BJ (cell line): Measurements from ENCODE around the gene ITSN1. TPM values are rescaled to one million over a fixed set of nuclear protein-coding genes. Genes with fewer than 3 reads are reported as not detected.
"Not testable (repeated sequence)": the region's sequence is repeated elsewhere in the genome, so short reads cannot be mapped to it uniquely, and the experiment has no call there.

ENCODE experiments used
- CTCF ChIA-PET: fragments of 350-600 bp; formaldehyde crosslinking; extraction: SDS; loops from one replicate; lab custom pipeline; 2021; ENCODE audit warnings: antibody characterized with exemption, inconsistent platforms; lab: Yijun Ruan, JAX
- POLR2A ChIA-PET: fragments of 300-600 bp; sonication (Branson Sonifier 250); formaldehyde crosslinking; extraction: SDS; loops from one replicate; lab custom pipeline; 2021; ENCODE audit warnings: antibody characterized with exemption; lab: Charles Lee
- DNase-seq: peaks from one replicate; pipeline ENCODE4 v3.0.0-alpha.2; 2011; ENCODE audit warnings: low read depth
- H3K27me3 ChIP-seq: 2 replicates; pipeline ENCODE4 v1.6.0; 2011; ENCODE audit warnings: low read length; ENCODE audit not compliant: control insufficient read depth, insufficient read depth
- H3K36me3 ChIP-seq: 2 replicates; pipeline ENCODE4 v1.5.1; 2011; ENCODE audit warnings: low read length; ENCODE audit not compliant: control insufficient read depth, insufficient read depth
- H3K4me3 ChIP-seq: 2 replicates; pipeline ENCODE4 v1.5.1; 2011; ENCODE audit warnings: low read depth, mild to moderate bottlenecking, control low read depth, low read length
- polyA plus RNA-seq: library from polyadenylated mRNA; depleted of rRNA; stranded (reverse); fragments of >200 nt; gene quantifications from 2 replicates; pipeline ENCODE4 v1.2.3, GENCODE V29; 2011
- TF ChIP-seq, protein P1 (sequence below): IDR thresholded peaks from 2 replicates; pipeline ENCODE4 v1.5.1; 2011; ENCODE audit warnings: low read depth, mild to moderate bottlenecking, control low read depth, inconsistent platforms, low read length, moderate library complexity; ENCODE audit not compliant: insufficient read depth

The ITSN1 gene
- polyA plus RNA-seq, 1 experiment, result 68.4 TPM

DNA sequence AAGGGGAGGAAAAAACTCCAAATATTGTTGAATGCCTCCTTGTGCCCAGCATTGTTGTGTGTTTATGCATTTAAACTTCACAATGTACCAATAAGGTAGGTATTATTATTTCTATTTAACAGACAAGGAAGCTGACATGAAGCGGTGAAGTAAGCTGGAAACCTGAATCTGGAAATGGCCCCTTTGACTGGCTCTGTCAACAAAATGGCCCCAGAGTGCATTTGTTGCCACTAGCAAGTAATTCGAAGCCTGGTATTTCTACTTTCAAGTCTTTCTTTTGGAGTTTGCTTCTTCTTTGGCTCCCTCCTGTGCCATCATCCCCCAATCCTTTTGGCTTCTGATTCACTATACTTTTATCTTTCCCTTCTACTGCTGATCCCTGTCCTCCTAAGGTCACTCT, 23.9 kb upstream of the ITSN1 start:
- TF ChIP-seq, protein P1, sequence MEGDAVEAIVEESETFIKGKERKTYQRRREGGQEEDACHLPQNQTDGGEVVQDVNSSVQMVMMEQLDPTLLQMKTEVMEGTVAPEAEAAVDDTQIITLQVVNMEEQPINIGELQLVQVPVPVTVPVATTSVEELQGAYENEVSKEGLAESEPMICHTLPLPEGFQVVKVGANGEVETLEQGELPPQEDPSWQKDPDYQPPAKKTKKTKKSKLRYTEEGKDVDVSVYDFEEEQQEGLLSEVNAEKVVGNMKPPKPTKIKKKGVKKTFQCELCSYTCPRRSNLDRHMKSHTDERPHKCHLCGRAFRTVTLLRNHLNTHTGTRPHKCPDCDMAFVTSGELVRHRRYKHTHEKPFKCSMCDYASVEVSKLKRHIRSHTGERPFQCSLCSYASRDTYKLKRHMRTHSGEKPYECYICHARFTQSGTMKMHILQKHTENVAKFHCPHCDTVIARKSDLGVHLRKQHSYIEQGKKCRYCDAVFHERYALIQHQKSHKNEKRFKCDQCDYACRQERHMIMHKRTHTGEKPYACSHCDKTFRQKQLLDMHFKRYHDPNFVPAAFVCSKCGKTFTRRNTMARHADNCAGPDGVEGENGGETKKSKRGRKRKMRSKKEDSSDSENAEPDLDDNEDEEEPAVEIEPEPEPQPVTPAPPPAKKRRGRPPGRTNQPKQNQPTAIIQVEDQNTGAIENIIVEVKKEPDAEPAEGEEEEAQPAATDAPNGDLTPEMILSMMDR, result no peak
- ChIA-PET CTCF (interaction anchor here (1.7 kb wide), 1 partner anchor 13 kb away, joined by 5 read pairs; no protein-coding TSS in a partner anchor), POLR2A (no interaction called here)
- no peak overlapping the region for H3K4me3 ChIP-seq
- H3K36me3 ChIP-seq, result peaks cover 3% of the 10 kb centered on the region
- no peak for DNase-seq
- H3K27me3 ChIP-seq, result no peaks in the 10 kb centered on the region

DNA sequence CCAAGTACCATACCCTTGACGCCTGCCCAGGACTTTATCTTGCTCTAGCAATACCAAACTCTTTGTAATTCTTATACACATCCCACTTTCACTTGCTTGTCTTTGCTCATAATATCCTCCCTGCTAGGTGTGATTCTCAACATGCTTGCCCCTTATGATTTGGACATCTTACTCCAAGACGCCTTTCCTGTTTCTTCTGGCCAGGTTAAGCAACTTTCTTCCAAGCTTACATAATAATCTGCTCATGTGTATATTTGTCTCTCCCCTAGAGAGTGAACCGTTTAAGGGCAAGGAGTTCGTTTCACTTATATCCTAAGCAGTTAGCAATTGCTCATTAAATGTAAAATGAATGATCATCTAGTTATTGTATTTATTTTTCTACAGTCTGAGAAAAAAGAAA, 22.6 kb upstream of the ITSN1 start:
- TF ChIP-seq, protein P1, result no peak
- Histone ChIP-seq H3K36me3 (peaks cover 2% of the 10 kb centered on the region), H3K27me3 (no peaks in the 10 kb centered on the region), H3K4me3 (no peak overlapping the region)
- DNase-seq, result no peak
- CTCF ChIA-PET, result interaction anchor here (0.6 kb wide), 2 partner anchors 292 to 1052 kb away, joined by 3 read pairs; no protein-coding TSS in a partner anchor
- POLR2A ChIA-PET, result no interaction called here

DNA sequence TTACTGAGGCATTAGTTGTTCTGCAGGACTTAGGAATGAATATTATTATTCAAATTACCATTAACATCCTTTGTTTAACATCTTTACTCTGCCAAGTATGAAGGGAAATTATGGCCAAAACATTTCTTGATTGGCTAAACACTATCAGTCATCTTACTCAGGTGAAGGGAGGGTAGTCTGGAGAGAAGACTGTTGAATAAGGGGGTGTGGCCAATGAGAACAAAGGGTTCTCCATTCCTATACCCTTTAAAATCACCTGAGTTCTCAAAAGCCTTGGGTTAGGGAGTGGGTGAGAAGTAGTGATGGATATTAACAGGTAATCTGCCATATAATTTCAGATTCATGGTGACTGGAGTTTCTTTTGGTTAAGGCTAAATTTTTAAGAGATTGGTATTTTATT, 20.0 kb upstream of the ITSN1 start:
- TF ChIP-seq, protein P1, result no peak
- ChIA-PET CTCF (interaction anchor here (1.9 kb wide), 1 partner anchor 16 kb away, joined by 5 read pairs; no protein-coding TSS in a partner anchor), POLR2A (no interaction called here)
- Histone ChIP-seq H3K36me3 (peaks cover 2% of the 10 kb centered on the region), H3K27me3 (no peaks in the 10 kb centered on the region), H3K4me3 (no peak overlapping the region)
- DNase-seq, result no peak

DNA sequence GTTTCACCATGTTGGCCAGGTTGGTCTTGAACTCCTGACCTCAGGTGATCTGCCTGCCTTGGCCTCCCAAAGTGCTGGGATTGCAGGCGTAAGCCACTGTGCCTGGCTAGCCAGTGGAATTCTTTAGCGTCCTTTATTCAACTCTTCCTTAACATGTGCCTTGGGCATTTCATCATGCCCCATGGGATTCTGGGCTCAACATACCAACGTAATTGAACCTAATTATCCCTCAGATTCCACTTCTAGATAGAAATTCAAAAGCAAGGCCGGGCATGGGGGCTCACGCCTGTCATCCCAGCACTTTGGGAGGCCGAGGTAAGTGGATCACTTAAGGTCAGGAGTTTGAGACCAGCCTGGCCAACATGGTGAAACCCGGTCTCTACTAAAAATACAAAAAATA, 16.1 kb upstream of the ITSN1 start:
- H3K27me3 ChIP-seq, DNase-seq, H3K4me3 ChIP-seq, POLR2A ChIA-PET, H3K36me3 ChIP-seq: not testable (repeated sequence)
- CTCF ChIA-PET, result interaction anchor here (1.2 to 2.7 kb wide), 2 partner anchors 20 to 21 kb away, joined by 3 to 15 read pairs; no protein-coding TSS in a partner anchor

DNA sequence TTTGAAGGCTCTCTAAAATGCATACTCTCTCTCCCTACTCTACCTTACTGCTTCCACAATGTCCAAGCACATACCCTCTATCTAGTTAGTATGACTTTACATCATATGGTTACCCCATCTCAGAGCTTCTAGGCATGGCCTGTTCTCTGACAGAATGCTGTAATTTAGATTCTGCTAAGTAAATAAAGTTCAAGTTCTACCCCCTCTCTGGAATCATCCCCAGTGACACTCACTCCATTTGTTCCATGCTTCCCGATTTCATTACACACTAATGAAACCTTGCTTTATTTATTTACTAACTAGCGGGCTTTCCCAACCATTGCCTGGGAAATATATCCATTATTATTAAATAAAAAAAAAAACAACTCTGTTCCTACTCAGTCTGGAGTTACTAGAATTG, 8.0 kb upstream of the ITSN1 start:
- no peak for DNase-seq
- no peaks in the 10 kb centered on the region for H3K36me3 ChIP-seq
- TF ChIP-seq, protein P1, result no peak
- CTCF ChIA-PET, result no interaction called here
- POLR2A ChIA-PET, result no interaction called here
- no peaks in the 10 kb centered on the region for H3K27me3 ChIP-seq
- H3K4me3 ChIP-seq, result no peak overlapping the region
